A673 (cell line): ENCODE data around the gene KCNG1. TPM values are rescaled to one million over a fixed set of nuclear protein-coding genes. Genes with fewer than 3 reads are reported as not detected.

ENCODE experiments used
- BruUV-seq: library from RNA; stranded (reverse); fragments of 400-500 nt; replicated peaks from 2 replicates; lab custom pipeline; 2021; lab: Mats Ljungman, UMichigan
- CTCF ChIA-PET: fragments of 300-600 bp; sonication (Branson Sonifier 250); formaldehyde crosslinking; loops from one replicate; lab custom pipeline; 2022; ENCODE audit warnings: antibody characterized with exemption; lab: Charles Lee
- POLR2A ChIA-PET: fragments of 300-600 bp; sonication (Branson Sonifier 250); formaldehyde crosslinking; loops from one replicate; lab custom pipeline; 2022; ENCODE audit warnings: antibody characterized with exemption; ENCODE audit not compliant: low non-redundant PET; lab: Charles Lee
- DNase-seq: peaks from one replicate; pipeline ENCODE4 v3.0.0-alpha.2; 2015; ENCODE audit warnings: low spot score
- H3K27ac ChIP-seq: fragments of 200-600 bp; sonication (generic); 2 replicates; pipeline ENCODE4 v1.5.1; 2016; ENCODE audit warnings: mixed run types, low read depth, mild to moderate bottlenecking, mixed read lengths, antibody characterized with exemption, low read length; ENCODE audit not compliant: poor library complexity, severe bottlenecking
- H3K27me3 ChIP-seq: fragments of 200-600 bp; sonication (generic); replicated peaks from 2 replicates; pipeline ENCODE4 v1.6.1; 2017; ENCODE audit warnings: mixed run types, low read depth, mild to moderate bottlenecking, mixed read lengths, antibody characterized with exemption, low read length; ENCODE audit not compliant: insufficient read depth, poor library complexity
- H3K36me3 ChIP-seq: fragments of 200-600 bp; sonication (generic); 2 replicates; pipeline ENCODE4 v1.6.1; 2016; ENCODE audit warnings: mixed run types, mild to moderate bottlenecking, mixed read lengths, antibody characterized with exemption, low read length; ENCODE audit not compliant: insufficient read depth, poor library complexity, severe bottlenecking
- H3K4me1 ChIP-seq: fragments of 200-600 bp; sonication (generic); 2 replicates; pipeline ENCODE4 v1.6.1; 2017; ENCODE audit warnings: mixed run types, mild to moderate bottlenecking, mixed read lengths, antibody characterized with exemption, low read length; ENCODE audit not compliant: insufficient read depth, poor library complexity, severe bottlenecking
- H3K4me3 ChIP-seq: fragments of 200-600 bp; sonication (generic); 2 replicates; pipeline ENCODE4 v1.5.1; 2016; ENCODE audit warnings: low read depth, mixed run types, mild to moderate bottlenecking, mixed read lengths, low read length; ENCODE audit not compliant: poor library complexity, severe bottlenecking
- H3K9me3 ChIP-seq: fragments of 200-600 bp; sonication (generic); 2 replicates; pipeline ENCODE4 v1.6.1; 2016; ENCODE audit warnings: mixed run types, low read depth, mild to moderate bottlenecking, mixed read lengths, antibody characterized with exemption, low read length; ENCODE audit not compliant: poor library complexity, severe bottlenecking
- EZH2 ChIP-seq: fragments of 200-600 bp; sonication (generic); IDR thresholded peaks from 2 replicates; pipeline ENCODE4 v1.6.1; 2017; ENCODE audit warnings: borderline replicate concordance, low read depth, mild to moderate bottlenecking, mixed read lengths, antibody characterized with exemption, low read length; ENCODE audit not compliant: poor library complexity, severe bottlenecking
- intact Hi-C: fragments of 100-400 bp; cut with micrococcal nuclease; formaldehyde crosslinking; loops from one replicate; pipeline ENCODE4 v1.10.0; 2022; ENCODE audit not compliant: unreplicated experiment
- total RNA-seq: library from RNA; stranded (reverse); gene quantifications from 2 replicates; pipeline ENCODE4 v1.2.3, GENCODE V29; 2021
- TF ChIP-seq, protein P1 (sequence below): fragments of 300-800, 200-600 bp; sonication (generic); conservative IDR thresholded peaks from 2 replicates; pipeline ENCODE4 v1.5.1; 2017; ENCODE audit warnings: low read depth, mild to moderate bottlenecking, antibody characterized with exemption, low read length, moderate library complexity, mixed read lengths

KCNG1 gene
- total RNA-seq, 1 experiment from 2014 or later: 19.6 TPM

DNA sequence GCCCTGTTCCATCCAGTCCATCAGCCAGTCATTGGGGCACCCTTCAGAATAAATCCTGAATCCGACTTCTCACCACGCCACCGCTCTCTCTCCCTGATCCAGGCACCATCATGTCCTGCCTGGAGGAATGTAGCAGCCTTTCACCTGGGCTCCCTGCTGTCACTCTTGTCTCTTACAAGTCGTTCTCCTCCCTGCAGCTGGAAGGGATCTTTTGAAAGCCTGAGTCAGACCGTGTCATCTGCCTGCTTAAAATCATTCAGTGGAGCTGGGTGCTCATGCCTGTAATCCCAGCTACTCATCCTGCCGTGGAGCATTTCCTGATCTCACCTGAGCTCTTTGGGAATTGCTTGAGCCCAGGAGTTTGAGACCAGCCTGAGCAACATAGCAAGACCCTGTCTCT lies 19.2 kb upstream of the KCNG1 start:
- no peak for DNase-seq
- intact Hi-C loops: no loop called here
- no peaks in the 10 kb centered on the region for H3K36me3 ChIP-seq
- no TSS peak for BruUV-seq
- H3K4me3 ChIP-seq: no peak overlapping the region
- POLR2A ChIA-PET: interaction anchor here (0.6 kb wide), 1 partner anchor 29 kb away, joined by 3 read pairs; no protein-coding TSS in a partner anchor
- H3K27ac ChIP-seq: no peak overlapping the region
- CTCF ChIA-PET: no interaction called here
- H3K4me1 ChIP-seq: no peaks in the 10 kb centered on the region
- H3K9me3 ChIP-seq: no peaks in the 10 kb centered on the region
- no peak for TF ChIP-seq EZH2
- TF ChIP-seq, protein P1, sequence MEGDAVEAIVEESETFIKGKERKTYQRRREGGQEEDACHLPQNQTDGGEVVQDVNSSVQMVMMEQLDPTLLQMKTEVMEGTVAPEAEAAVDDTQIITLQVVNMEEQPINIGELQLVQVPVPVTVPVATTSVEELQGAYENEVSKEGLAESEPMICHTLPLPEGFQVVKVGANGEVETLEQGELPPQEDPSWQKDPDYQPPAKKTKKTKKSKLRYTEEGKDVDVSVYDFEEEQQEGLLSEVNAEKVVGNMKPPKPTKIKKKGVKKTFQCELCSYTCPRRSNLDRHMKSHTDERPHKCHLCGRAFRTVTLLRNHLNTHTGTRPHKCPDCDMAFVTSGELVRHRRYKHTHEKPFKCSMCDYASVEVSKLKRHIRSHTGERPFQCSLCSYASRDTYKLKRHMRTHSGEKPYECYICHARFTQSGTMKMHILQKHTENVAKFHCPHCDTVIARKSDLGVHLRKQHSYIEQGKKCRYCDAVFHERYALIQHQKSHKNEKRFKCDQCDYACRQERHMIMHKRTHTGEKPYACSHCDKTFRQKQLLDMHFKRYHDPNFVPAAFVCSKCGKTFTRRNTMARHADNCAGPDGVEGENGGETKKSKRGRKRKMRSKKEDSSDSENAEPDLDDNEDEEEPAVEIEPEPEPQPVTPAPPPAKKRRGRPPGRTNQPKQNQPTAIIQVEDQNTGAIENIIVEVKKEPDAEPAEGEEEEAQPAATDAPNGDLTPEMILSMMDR: no peak
- no peaks in the 10 kb centered on the region for H3K27me3 ChIP-seq

DNA sequence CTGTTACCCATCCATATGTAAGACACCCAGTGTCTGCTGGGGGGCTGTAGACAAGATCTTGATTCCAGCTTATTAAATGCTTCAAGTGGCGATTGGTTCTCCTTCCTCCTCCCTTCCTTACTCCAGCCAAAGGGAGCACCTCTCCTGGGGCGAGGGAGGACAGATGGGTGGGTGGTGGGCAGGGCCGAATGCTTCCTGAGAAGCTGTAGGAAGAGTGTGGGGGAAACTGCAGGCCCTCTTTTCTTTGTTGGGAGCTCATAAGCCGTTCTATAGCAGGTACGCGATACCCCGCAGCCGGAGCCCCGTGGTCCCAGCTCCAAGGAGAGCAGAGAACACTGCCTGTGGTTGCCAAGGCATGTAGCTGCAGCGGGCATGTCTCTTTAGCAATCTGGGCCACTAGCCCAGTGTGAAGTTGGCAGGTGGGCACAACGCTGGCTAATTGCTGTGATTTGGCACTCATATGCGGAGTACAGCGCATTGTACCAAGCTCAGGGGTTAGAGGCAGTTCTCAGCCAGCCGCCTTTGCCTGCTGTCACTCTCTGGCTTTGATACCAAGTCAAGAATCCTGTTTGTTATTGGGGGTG lies 14.7 kb upstream of the KCNG1 start:
- no TSS peak for BruUV-seq
- H3K36me3 ChIP-seq: no peaks in the 10 kb centered on the region
- intact Hi-C loops: no loop called here
- TF ChIP-seq, protein P1: no peak
- no peak for TF ChIP-seq EZH2
- no peak overlapping the region for H3K27ac ChIP-seq
- H3K9me3 ChIP-seq: no peaks in the 10 kb centered on the region
- no peaks in the 10 kb centered on the region for H3K27me3 ChIP-seq
- H3K4me3 ChIP-seq: no peak overlapping the region
- peaks cover 21% of the 10 kb centered on the region for H3K4me1 ChIP-seq
- no peak for DNase-seq
- ChIA-PET POLR2A (no interaction called here), CTCF (no interaction called here)

DNA sequence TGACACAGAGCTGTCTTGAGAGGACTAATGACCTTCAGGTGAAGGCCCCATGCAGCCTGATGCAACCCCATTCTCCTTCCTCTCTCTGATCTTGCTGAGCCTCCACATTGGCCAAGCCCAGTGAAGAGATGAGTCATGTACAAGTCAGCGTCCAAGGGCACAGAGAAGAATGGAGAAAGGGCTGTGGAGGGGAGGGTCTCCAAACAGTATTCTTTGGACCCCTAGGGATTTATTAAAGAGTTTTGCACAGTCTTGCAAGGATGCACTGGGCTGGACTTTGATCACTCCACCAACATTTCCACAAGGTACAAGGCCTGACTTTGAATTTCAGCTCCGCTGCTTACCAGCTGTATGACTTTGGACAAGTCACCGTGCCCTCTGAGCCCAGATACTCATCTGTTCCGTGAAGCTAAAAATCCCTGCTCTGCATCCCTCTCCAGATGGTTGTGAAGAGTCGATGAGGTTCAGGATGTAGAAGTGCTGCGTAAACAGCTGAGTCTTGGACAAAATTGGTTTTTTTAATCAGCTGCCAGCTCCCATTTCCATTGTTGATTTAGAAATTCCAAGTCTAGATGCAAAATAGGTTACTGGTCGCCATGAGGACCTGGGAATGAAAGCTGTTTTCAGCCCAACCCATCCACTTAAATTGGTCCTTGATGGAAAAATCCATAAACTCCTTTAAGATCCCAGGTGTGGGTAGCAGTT lies 14.1 kb upstream of the KCNG1 start:
- BruUV-seq: no TSS peak
- Histone ChIP-seq H3K4me1 (peaks cover 21% of the 10 kb centered on the region), H3K4me3 (no peak overlapping the region), H3K9me3 (no peaks in the 10 kb centered on the region), H3K36me3 (no peaks in the 10 kb centered on the region), H3K27me3 (no peaks in the 10 kb centered on the region), H3K27ac (no peak overlapping the region)
- ChIA-PET CTCF (no interaction called here), POLR2A (no interaction called here)
- no peak for TF ChIP-seq EZH2
- TF ChIP-seq, protein P1: no peak
- no peak for DNase-seq
- intact Hi-C loops: no loop called here
